GM12875 (cell line): ENCODE measurements around the gene XPR1.

Experiments
- H3K4me3 ChIP-seq: one replicate; pipeline ENCODE4 v1.5.1; 2011; ENCODE audit warnings: low read depth, low read length, control low read depth
- TF ChIP-seq, protein P1 (sequence below): IDR thresholded peaks from 2 replicates; pipeline ENCODE4 v1.5.1; 2011; ENCODE audit warnings: low read depth, mild to moderate bottlenecking, control low read depth, inconsistent platforms, low read length, moderate library complexity, borderline replicate concordance; ENCODE audit not compliant: insufficient read depth

Gene XPR1

DNA sequence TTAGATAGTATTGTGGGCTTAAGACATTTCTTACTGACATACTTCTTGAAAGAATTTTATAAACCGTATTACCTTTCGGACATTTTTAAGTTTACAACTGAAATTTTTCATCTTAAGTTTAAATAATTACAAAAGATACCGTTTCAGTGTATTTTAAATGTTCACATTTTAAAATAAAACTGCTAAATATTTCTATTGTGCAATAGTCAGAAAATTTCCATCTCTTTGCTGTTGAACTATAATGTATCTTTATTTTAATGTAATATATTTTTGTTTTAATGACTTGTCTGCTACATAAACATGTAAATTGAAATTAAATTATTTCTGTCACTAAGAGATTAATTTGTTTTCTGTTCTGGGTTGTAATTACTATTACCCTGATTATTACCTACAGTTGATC is 206.7 kb downstream of the XPR1 start:
- no peak overlapping the region for H3K4me3 ChIP-seq
- TF ChIP-seq, protein P1, sequence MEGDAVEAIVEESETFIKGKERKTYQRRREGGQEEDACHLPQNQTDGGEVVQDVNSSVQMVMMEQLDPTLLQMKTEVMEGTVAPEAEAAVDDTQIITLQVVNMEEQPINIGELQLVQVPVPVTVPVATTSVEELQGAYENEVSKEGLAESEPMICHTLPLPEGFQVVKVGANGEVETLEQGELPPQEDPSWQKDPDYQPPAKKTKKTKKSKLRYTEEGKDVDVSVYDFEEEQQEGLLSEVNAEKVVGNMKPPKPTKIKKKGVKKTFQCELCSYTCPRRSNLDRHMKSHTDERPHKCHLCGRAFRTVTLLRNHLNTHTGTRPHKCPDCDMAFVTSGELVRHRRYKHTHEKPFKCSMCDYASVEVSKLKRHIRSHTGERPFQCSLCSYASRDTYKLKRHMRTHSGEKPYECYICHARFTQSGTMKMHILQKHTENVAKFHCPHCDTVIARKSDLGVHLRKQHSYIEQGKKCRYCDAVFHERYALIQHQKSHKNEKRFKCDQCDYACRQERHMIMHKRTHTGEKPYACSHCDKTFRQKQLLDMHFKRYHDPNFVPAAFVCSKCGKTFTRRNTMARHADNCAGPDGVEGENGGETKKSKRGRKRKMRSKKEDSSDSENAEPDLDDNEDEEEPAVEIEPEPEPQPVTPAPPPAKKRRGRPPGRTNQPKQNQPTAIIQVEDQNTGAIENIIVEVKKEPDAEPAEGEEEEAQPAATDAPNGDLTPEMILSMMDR = no peak

DNA sequence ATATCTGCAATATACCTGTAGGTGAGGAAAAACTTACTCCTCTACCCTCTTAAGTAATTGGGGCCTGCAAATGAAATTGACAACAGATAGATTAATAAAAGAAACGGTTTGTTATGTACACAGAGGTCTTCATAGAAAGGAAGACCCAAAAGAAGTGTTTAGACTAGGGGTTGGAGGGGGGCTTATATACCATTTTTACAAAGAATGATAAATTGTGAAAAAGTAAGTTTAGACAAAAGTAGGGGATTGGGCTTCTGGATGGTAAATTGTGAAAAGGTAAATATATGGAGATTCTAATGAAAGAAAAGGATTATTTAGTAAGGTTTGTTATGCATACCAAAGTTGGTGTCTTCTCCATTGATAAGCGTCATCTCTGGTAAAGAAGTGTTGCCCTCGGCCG is 207.7 kb downstream of the XPR1 start:
- no peak overlapping the region for H3K4me3 ChIP-seq
- TF ChIP-seq, protein P1 = no peak

DNA sequence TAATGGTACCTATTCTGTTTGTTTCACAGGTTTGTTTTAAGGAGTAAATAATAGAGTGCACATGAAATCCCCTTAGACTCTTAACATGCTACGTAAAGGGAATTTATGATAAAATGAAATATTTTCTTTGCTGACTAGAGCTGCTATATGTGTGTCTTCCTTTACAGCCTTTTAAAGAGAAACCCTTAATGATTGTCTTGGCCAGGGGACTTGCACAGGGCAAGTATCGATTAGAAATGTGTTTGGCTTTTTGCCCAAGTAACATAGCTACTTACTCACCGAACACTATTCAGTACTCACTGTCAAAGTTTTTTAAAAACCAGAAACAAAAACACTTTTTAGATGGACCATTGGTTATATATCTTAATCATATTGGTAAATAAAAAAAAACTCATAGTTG is 209.6 kb downstream of the XPR1 start:
- TF ChIP-seq, protein P1 = no peak

DNA sequence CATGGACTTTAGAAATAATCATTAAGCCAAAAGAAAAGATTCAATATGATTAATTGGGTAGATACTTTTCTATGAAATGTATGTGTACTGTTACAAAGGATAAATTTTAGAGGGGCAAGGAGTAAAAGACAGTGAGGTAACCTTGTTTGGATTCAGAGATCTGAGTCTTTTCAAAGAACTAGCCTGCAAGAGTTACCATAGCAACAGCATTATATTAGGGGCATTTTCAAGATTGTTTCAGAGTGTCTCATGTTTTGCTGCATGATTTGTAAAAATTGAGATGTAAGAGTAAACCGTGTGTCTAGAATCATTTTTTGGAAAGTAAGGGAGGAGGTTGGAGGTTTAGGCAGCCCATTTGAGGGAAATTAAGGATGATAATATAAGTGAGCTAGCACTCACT is 210.2 kb downstream of the XPR1 start:
- no peak overlapping the region for H3K4me3 ChIP-seq
- TF ChIP-seq, protein P1 = no peak

More for the DNA sequence above, 209.6 kb downstream of the XPR1 start:
- no peak overlapping the region for H3K4me3 ChIP-seq

DNA sequence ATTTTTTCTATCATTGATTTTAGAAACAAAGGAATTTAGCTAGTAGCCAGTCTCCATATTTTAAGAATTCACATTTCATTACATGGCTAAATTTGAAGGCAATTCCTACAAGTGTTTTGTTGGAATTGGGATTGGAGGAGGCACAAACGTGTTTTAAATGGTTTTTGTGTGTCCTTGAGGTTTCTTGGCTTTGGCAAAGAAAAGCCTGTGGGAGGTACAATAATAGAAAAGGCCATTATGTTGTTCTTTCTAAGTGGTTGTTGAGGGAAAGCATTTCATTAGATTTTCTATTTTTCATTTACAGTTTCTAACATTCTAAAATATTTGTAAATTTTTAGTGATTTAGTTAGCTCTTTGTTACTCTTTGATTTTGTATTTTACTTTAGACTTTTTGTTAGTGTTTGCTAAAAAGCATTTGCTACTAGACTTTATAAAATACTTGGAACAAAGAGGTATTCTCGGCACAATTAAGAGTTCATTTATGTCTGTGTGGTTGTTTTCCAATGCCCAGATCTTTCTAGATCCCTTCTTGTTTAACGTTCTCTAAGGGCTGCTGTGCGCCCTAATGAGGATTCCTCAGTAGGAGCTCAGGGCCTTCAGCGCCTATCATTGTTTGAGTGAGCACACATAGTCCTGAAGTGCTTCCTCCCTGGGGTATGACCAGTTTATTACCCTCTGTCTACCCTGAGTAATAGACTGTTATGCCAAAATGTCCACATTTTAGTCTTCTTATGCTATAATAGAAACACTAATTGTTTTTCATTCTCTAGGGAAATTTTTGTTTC is 210.9 kb downstream of the XPR1 start:
- no peak overlapping the region for H3K4me3 ChIP-seq
- TF ChIP-seq, protein P1 = no peak

DNA sequence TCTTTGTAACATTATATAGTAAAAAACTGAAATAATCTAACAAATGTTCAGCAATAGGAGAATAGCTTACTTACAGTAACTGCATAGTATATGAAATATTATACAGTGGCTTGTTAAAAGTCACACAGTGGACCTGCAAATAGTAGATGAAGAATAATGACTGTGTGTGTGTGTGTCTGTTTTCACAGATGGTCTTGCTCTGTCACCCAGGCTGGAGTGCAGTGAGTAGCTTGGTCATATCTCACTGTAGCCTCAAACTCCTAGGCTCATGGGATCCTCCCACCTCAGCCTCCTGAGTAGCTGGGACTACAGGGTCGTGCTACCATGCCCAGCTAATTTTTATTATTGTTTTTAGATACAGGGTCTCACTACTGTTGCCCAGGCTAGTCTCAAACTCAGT is 213.5 kb downstream of the XPR1 start:
- no peak overlapping the region for H3K4me3 ChIP-seq
- TF ChIP-seq, protein P1 = no peak

DNA sequence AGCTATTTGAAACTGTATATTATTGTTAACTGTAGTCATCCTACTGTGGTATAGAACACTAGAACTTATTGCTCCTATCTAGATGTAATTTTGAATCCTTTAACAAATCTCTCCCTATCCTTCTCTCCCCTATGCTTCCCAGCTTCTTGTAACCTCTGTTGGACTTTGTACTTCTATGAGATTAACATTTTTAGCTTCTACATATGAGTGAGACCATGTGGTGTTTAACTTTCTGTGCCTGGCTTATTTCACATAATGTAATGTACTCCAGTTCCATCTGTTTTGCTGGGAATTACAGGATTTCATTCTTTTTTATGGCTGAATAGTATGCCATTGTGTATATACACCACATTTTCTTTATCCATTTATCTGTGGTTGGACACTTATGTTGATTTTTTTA is 216.4 kb downstream of the XPR1 start:
- TF ChIP-seq, protein P1 = no peak
- H3K4me3 ChIP-seq = no peak overlapping the region
